ENCODE measurements around the gene HCN2.
"Not testable (repeated sequence)": the region's sequence is repeated elsewhere in the genome, so short reads cannot be mapped to it uniquely, and the experiment has no call there.

The HCN2 gene

DNA sequence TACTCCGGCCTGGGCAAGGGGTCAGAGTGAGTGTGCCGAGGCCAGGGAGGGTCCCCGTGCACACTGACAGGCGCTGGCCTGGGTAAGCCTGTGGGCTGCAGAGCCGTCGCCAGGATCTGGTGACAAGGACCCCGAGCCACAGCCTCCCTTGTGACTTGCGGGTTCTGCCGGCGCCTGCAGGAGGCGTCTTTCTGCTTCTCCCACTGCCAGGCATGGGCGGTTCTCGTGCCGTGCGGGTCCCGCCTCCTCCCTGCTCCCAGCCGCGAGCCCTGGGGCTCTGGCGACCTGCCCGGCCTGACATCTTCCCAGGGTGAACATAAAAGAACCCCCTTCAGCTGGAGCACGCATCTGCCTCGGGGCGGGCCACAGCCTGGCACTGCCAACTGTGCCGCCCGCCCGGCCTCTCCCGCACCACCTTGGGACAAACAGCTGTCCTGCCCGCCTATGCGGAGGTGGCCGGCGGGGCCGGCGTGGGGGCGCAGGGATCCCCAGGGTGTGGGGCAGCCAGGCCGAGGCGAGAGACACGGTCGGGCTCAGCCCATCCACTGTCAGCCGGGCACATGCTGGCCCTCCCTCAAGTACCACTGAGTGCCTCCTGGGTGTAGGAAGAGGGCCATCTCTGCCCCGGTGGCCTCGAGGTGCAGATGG lies 1.5 kb upstream of the HCN2 start:
- no peak for DNase-seq

DNA sequence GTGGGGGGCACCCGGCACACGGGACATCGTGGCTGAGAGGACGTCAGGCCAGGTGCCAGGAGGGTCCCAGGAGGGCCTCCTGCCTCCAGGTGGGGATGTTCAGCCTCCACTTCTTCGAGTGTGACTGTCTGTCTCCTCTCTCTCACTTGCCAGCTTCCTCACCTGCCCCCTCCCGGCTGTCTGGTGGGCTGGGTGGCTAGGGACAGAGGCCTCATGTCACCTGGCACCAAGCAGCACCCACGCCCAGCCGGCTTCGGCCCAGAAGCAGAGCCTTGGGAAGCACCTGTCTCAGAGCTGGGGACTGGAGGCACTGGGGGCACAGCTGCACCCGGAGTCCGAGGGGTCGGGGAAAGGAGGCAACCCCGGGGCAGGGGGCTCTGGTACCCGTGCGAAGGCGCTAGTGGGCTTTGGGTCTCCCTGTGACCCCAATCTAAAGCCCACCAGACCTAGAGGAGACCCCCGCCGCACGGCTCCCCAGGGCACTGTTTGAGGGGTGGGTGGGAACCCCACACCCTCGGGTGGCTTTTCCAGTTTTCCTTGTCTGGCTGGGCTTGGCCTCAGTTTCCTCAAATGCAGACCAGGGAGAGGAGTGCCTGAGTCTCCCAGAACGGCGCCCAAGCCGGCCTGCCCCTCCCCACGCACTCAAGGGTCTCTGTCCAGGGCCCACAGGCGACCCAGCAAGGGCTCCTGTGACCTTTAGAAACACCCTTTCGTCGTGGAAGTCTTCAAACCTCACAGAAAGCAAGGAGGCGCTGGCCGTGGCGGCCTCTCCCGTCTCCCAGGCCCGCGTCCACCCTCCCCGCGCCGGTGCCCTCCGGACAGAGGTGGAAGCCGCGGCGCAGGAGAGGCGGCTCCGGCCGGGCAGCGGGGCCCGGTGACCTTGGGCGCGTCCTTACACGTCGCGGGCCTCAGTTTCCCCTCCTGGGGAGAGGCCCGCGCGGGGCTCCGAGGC lies 664 bp upstream of the HCN2 start:
- no peak for DNase-seq

DNA sequence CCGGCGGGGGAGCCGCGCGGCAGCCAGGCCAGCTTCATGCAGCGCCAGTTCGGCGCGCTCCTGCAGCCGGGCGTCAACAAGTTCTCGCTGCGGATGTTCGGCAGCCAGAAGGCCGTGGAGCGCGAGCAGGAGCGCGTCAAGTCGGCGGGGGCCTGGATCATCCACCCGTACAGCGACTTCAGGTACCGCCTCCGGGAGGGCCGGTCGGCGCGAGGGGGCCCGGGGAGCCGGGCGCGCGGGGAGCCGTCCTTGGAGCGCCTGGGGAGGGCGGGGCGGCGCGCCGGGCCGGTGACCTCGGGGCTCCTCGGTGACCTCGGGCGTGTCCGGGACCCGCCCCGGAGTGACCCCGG lies 690 bp downstream of the HCN2 start:
- no peak for DNase-seq

DNA sequence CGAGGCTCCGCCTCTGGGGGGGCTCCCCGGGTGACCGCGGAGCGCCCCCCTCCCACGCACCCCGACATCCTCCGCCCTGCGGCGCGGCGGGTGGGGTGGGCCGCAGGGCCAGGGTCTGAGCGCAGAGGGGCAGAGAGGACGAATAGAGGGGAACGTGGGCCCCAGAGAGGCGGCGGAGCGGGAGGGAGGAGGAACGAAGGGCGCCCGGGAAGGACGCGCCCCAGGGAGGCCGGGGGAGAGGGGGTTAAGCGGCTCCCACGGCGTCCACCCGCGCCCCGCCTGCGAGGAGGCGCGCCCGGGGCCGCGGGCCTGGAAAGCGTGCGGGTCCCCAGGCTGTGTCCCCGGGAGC lies 1.0 kb downstream of the HCN2 start:
- DNase-seq = no peak

DNA sequence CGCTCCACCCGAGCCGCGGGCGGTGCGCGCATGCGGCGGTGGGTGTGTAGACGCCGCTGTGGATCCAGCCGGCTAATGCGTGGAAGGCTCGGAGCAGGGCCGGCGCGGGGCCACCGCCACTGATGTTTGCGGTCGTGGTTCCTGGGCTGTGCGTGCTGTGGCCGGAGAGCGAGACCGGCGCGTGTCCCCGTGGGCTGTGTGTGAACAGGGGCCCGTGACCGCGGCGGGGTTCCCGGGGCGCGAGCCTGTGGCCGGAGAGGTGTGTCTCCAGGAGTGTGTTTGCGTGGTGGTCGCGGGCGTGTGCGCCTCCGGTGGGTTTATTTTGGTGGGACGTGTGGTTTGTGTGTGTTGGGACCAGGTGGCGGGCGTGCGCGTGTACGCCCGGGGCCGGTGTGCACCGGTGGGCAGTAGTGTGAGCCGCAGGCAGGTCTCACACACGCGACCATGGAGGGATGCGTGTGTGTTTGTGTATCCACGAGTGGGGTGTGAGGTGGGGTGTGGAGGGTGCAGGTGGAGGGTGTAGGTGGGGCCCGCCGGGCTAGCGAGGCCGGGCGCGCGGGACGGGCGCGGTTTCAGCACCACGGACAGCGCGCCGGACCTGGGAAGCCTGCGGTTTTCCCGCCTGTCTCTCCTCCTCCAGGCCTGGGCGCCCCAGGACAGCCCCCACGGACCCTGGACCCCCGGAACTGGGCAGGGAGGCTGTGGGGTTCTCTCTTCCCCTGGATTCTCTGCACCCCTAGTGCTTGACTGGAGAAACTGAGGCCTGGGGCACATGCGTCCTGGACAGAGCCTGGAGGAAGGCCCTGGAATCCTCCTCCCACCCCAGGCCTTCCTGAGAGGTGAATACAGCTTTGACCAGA lies 1.6 kb downstream of the HCN2 start:
- no peak for DNase-seq

DNA sequence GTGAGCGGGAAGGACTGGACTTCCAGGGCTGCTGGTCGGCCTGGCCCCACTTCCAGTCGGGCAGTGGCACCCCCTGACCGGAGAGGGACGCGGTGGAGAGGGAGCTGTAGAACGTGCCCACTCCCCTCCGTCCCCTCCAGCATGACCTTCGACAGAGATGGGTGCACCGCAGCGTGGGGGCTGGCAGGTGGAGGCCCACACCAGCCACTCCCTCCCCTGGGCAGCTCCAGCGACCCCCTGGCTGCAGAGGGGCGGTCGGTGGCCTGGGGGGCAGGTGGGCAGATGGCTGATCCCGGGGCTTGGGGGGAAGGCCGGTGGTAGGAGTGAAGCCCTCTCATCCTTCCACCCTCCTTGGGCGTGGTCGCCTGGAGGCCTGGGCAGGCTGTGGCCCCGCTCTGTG lies 2.4 kb downstream of the HCN2 start:
- no peak for DNase-seq

DNA sequence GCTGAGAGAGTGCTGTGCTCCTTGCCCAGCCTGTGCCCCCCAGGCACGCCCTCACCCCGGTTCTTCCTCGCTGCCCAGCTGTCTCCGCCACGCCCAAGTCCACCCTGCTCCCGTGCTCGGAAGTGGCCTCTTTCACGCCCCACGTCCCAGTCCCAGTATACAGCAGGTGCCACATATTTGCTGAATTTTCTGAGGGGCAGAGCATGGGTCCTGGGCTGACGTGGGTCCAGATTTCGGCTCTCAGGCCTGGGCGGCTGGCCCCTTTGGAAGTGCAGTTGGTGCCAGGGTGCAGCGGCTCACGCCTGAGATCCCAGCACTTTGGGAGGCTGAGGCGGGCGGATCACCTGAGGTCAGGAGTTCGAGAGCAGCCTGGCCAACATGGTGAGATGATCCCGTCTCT lies 3.4 kb downstream of the HCN2 start:
- no peak for DNase-seq

DNA sequence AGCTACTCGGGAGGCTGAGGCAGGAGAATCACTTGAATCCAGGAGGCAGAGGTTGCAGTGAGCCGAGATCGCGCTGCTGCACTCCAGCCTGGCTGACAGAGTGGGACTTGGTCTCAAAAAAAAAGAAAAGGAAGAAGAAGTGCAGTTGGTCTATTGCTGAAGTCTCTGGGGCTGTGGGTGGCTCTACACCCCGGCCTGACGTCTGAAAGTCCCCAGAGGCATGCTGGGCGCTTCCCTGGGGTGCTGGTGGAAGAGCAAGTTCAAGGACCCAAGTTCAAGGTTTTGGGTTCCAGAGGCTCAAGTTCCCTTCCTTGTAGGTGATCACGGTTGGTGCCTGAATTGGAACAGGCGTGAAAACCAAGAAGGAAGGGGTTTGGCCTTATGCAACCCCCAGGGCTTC lies 3.8 kb downstream of the HCN2 start:
- no peak for DNase-seq

DNA sequence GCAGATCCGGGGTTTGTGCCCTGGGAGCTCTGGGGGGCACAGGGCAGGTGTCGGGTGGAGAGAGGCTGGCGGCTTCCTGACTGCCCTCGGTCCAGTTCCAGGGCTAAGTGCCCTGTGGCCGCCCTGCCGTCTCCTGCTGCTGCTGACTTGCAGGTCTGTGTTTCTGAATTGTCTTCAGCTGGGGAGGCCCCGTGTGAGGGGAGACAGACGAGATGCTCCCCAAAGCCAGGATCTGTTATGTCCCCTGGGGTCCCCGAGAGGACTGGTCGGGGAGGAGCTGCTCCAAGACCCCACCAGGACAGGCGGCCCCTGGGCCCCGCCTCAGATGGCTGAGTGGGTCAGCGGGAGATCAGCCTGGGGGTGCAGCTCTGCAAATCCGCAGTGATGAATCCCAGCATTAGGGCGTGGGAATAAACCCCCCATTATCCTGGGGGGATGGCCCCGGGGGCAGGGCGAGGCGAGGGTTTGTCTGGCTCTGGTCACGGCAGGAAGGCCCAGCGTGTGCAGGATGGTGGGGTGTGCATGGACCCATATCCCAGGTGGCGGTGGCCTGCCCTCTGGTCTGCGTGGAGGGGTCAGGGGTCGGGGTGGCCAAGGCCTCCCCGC lies 4.7 kb downstream of the HCN2 start:
- DNase-seq = no peak

DNA sequence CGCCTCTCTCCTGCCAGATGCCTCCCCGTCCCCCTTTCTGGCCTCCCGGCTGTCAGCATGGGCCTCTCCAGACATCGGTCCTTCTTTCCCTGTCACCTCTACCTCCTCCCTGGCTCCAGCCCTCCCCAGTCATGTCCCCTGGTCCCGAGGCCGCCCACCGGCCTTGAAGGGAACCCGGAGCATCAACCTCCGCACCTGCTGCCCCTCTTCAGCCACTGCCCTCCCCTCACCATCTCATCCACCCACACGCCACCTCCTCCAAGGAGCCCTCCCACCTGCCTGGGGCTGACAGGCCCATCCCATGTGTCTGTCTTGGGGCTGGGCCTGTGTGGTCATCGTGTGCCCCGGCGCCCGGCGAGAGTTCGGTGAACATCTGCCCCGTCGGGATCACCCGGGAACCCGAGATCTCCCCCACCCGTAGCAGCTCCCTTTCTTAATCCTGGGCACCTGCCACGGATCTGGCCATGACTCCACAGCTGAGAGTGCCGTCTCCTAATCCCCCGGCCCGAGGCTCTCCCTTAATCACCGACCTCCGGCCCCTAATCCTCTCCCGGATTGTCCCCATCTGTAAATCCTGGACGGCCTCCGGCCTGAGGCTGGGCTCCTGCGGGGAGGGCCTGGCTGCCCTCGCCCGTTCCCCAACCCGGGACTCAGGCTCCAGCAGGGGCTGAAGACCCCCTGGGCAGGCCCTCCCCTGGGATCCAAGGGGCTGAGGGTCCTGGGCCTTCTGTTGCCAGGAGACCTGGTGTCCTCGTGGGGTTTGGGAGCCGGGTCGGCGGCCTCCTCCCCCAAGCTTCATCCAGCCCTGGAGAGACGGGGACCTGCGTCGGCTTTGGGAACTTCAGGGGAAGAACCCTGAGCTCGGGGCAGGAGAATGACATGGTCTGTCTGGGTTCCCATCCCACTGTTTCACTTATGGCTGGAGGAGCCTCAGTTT lies 5.9 kb downstream of the HCN2 start:
- no peak for DNase-seq

DNA sequence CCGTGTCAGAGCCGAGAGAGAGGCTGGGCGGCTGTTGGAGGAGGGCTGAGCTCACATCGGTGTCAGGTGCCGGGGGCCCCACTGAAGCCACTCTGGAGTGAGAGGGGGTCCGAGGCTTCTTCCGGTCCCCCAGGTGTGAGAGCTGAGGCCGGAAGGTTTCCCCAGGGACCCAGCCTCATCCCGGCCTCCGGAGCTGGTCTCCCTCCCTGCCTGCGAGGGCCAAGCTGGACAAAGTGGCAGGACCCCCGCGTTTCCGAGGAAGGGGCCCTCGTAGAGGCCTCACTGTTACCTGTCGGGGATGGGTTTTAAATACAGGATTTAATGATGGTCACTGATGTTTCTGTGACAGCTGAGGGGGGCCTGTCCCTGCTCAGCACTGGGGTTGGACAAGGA lies 6.6 kb downstream of the HCN2 start:
- no peak for DNase-seq

DNA sequence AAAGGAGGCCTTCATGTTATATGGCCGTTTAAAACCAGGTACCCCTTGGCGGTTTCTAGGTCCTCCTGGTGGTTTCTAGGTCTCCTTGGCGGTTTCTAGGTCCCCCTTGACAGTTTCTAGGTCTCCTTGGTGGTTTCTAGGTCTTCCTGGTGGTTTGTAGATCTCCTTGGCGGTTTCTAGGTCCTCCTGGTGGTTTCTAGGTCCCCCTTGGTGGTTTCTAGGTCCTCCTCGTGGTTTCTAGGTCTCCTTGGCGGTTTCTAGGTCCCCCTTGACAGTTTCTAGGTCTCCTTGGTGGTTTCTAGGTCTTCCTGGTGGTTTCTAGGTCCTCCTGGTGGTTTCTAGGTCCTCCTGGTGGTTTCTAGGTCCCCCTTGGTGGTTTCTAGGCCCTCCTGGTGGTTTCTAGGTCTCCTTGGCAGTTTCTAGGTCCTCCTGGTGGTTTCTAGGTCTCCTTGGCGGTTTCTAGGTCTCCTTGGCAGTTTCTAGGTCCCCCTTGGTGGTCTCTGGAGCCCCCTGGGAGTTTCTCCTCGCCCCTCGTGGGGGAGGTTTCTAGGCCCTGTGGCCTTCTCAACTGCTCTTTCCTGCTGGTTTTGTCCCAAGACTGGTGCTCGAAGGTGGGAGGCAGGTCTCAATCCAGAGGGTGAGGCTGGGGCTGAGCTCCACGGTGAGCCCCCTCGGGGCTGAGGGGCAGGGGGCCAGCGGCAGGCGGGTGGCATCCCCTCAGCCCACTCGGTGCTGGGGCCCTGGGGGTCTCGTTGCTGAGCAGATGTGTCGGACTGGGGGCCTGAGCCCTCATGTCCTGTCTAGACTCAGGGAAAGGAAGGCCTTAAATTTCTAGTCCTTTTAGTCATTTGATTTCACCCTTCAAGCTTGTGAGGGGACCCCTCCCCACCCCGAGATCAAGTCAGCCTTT lies 8.0 kb downstream of the HCN2 start:
- DNase-seq = no peak

DNA sequence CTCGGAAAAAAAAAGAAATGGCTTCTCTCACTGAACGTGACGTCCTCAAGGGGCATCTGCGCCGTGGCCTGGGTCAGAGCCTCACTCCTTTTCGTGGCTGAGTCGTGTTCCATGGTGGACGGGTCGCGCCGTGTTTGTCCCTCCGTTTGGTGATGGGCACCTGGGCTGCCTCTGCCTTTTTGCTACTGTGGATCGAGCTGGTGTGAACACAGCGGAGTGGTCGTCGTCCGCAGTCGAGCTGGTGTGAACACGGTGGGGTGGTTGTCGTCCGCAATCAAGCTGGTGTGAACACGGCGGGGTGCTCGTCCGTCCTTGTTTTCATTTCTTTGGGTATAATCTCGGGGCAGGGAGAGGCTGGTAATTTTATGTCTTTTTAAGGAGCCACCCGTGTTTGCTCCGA lies 11.6 kb downstream of the HCN2 start:
- no peak for DNase-seq

DNA sequence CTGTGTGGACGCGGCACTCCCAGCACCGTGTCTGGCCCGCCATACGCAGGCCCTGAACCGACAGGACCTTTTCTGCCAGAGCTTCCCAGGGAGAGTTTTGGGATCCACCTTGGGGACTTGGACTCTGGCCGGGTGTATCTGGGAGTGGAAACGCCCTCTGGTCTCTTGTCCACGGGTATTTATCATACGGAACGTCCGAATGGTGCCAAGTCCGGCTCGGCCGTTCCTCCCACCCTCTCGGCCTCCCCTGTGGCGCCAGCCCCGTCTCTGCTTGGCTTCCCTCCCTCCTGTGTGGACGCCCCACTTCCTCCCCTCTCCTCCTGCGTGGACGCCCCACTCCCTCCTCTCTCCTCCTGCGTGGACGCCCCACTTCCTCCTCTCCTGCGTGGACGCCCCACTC lies 12.1 kb downstream of the HCN2 start:
- no peak for DNase-seq

DNA sequence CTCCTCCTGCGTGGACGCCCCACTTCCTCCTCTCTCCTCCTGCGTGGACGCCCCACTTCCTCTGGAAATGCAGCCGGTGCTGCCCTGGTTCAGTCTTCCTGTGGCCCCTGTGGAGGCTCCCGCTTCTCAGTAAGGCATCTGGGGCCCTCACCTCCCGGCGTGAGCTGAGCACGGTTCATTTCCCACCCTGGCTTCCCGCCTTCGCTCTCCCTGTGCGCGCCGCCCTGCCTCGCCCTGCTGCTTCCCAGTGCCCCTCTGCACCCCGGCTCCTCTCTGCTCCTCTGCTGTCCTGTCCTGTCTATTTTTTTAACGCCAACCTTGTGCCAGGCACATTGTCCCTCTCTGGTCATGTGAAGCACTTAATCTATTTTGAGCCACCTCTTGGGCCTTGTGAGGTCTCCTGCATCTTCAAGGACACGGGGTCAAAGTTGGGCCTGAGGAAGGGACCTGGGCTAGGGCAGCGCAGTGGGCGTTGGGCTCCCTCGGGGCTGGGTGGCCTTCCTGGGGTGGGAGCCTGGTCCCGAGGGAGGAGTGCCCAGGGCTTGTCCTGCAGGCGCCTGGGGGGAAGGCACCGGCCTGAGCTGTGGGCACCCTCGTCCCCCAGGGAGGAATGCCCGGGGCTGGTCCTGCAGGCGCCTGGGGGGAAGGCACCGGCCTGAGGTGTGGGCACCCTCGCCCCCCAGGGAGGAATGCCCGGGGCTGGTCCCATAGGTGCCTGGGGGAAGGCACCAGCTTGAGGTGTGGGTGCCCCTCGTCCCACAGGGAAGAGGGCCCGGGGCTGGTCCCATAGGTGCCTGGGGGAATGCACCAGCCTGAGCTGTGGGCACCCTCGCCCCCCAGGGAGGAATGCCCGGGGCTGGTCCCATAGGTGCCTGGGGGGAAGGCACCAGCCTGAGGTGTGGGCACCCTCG lies 13.0 kb downstream of the HCN2 start:
- no peak for DNase-seq

DNA sequence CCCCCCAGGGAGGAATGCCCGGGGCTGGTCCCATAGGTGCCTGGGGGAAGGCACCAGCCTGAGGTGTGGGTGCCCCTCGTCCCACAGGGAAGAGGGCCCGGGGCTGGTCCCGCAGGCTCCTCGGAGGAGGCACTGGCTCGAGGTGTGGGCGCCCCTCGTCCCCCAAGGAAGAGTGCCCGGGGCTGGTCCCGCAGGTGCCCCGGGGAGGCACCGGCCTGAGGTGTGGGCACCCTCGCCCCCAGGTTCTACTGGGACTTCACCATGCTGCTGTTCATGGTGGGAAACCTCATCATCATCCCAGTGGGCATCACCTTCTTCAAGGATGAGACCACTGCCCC lies 13.6 kb downstream of the HCN2 start:
- not testable (repeated sequence) for DNase-seq

DNA sequence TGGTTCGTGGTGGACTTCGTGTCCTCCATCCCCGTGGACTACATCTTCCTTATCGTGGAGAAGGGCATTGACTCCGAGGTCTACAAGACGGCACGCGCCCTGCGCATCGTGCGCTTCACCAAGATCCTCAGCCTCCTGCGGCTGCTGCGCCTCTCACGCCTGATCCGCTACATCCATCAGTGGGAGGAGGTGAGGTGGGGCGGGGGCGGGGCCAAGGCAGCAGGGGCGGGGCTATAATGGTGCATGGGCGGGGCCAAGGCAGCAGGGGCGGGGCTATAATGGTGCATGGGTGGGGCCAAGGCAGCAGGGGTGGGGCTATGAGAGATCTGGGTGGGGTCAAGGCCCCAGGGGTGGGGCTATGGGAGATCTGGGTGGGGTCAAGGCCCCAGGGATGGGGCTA lies 14.1 kb downstream of the HCN2 start:
- not testable (repeated sequence) for DNase-seq

DNA sequence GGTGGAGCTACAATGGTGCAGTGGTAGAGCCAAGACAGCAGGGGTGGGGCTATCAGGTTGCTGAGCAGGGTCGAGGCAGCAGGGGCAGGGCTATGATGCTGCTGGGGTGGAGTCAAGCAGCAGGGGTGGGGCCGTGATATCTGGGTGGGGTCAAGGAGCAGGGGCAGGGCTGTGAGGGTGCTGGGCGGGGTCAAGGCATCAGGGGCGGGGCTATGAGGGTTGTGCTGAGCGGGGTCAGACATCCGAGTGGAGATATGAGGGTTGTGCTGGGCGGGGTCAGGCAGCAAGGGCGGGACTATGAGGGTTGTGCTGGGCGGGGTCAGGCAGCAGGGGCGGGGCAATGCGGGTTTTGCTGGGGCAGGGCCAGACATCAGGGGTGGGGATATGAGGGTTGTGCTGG lies 14.7 kb downstream of the HCN2 start:
- no peak for DNase-seq

DNA sequence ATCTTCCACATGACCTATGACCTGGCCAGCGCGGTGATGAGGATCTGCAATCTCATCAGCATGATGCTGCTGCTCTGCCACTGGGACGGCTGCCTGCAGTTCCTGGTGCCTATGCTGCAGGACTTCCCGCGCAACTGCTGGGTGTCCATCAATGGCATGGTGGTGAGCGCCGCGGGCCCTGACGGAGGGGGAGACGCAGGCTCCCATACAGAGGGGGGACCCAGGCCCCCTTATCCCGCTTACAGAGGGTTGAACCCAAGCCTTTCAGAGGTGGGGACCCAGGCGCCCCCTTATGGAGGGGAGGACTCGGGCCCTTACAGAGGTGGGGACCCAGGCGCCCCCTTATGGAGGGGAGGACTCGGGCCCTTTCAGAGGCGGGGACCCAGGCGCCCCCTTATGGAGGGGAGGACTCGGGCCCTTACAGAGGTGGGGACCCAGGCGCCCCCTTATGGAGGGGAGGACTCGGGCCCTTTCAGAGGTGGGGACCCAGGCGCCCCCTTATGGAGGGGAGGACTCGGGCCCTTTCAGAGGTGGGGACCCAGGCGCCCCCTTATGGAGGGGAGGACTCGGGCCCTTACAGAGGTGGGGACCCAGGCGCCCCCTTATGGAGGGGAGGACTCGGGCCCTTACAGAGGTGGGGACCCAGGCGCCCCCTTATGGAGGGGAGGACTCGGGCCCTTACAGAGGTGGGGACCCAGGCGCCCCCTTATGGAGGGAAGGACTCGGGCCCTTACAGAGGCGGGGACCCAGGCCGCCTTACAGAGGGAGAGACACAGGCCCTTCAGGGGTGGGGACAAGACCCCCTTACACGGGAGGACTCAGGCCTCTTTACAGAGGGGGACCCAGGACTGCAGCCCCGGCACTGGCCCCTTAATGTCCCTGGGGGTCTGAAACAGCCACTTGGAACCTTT lies 15.6 kb downstream of the HCN2 start:
- not testable (repeated sequence) for DNase-seq

Measured in cerebellar nuclear complex (tissue), 1 donor.